Measurements from ENCODE around the gene MRPL41. TPM values are rescaled to one million over a fixed set of nuclear protein-coding genes. Genes with fewer than 3 reads are reported as not detected.
"Not testable (repeated sequence)": the region's sequence is repeated elsewhere in the genome, so short reads cannot be mapped to it uniquely, and the experiment has no call there.

Gene MRPL41
- total and polyA plus RNA-seq, 2 experiments from 2014 or later, result 32.8 to 146 TPM

DNA sequence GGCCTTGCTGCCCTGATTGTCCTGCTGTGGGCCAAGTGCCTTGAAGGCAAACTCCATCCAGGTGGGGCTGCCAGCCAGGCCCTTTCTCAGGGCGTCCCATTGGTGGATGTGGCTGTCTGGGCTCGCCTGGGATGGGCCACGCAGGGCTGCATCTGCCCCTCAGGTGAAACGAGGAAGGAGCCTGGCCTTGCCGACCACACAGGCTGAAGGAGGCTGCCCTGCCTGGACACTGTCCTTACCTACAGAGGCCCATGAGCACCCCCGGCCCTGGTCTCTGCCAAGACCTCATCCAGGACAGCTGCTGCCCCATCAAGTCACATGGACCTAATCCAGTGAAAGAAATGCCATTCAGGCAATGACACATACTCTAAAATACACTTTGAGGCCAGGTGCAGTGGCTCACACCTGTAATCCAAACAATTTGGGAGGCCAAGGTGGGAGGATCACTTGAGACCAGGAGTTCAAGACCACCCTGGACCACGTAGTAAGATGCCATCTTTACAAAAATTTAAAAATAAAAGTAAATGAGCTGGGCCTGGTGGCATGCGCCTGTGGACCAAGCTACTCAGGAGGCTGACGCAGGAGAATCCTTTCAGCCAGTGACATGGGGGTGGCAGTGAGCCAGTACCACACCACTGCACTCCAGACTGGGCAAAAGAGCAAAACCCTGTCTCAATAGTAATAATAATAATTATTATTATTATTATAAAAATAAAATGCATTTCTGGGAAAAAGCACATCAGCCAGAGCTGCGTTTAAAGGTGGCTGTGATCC, 35.3 kb upstream of the MRPL41 start:
- H3K36me3 ChIP-seq (ENCODE audit: insufficient read depth), result no peaks in the 10 kb centered on the region
- TF ChIP-seq STAT1 (IDR thresholded peaks at IDR 0.05; ENCODE audit: unreplicated experiment), result no peak
- TF ChIP-seq POLR2AphosphoS5 (IDR thresholded peaks at IDR 0.05; ENCODE audit: low read depth), result no peak
- TF ChIP-seq, protein P1, sequence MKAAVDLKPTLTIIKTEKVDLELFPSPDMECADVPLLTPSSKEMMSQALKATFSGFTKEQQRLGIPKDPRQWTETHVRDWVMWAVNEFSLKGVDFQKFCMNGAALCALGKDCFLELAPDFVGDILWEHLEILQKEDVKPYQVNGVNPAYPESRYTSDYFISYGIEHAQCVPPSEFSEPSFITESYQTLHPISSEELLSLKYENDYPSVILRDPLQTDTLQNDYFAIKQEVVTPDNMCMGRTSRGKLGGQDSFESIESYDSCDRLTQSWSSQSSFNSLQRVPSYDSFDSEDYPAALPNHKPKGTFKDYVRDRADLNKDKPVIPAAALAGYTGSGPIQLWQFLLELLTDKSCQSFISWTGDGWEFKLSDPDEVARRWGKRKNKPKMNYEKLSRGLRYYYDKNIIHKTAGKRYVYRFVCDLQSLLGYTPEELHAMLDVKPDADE (IDR thresholded peaks at IDR 0.05), result no peak
- TF ChIP-seq EZH2 (IDR thresholded peaks at IDR 0.05; ENCODE audit: low read depth, unreplicated experiment), result no peak
- no peak for TF ChIP-seq NANOG (IDR thresholded peaks at IDR 0.05; ENCODE audit: borderline replicate concordance)
- TF ChIP-seq, protein P2, sequence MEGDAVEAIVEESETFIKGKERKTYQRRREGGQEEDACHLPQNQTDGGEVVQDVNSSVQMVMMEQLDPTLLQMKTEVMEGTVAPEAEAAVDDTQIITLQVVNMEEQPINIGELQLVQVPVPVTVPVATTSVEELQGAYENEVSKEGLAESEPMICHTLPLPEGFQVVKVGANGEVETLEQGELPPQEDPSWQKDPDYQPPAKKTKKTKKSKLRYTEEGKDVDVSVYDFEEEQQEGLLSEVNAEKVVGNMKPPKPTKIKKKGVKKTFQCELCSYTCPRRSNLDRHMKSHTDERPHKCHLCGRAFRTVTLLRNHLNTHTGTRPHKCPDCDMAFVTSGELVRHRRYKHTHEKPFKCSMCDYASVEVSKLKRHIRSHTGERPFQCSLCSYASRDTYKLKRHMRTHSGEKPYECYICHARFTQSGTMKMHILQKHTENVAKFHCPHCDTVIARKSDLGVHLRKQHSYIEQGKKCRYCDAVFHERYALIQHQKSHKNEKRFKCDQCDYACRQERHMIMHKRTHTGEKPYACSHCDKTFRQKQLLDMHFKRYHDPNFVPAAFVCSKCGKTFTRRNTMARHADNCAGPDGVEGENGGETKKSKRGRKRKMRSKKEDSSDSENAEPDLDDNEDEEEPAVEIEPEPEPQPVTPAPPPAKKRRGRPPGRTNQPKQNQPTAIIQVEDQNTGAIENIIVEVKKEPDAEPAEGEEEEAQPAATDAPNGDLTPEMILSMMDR (conservative IDR thresholded peaks at IDR 0.05; ENCODE audit: low read depth in 2 of 2), result no peak
- no peak for TF ChIP-seq ZNF331 (CRISPR knock-in tag; IDR thresholded peaks at IDR 0.05; ENCODE audit: low read depth)
- TF ChIP-seq ZNF114 (CRISPR knock-in tag; IDR thresholded peaks at IDR 0.05), result no peak
- H3F3A ChIP-seq (replicated peaks; ENCODE audit: low read depth), result no peaks in the 10 kb centered on the region
- no peak overlapping the region for H3K4me3 Mint-ChIP-seq
- H3K9me2 ChIP-seq (ENCODE audit: insufficient read depth), result no peaks in the 10 kb centered on the region
- peak; percentile 78; the same call in 2 of the 3 replicates for ATAC-seq
- peak; percentile 46 for DNase-seq (ENCODE audit: low spot score)
- no peaks in the 10 kb centered on the region for H4K20me1 ChIP-seq (replicated peaks; ENCODE audit: insufficient read depth)
- H3K36me3 Mint-ChIP-seq (ENCODE audit: low read depth), result peaks cover 15% of the 10 kb centered on the region; the same call in 2 of the 3 replicates
- H3K9me3 Mint-ChIP-seq, result peaks cover 13% of the 10 kb centered on the region
- no peak overlapping the region for H3K27ac Mint-ChIP-seq
- no peaks in the 10 kb centered on the region for H3K4me1 ChIP-seq (ENCODE audit: insufficient read depth)
- peaks cover 2% of the 10 kb centered on the region; the same call in 1 of the 3 replicates for H3K4me1 Mint-ChIP-seq
- H3K27me3 Mint-ChIP-seq (ENCODE audit: insufficient read depth, low read depth, poor library complexity), result peaks cover 11% of the 10 kb centered on the region
- H3K4me2 ChIP-seq, result no peak overlapping the region
- H3K4me3 ChIP-seq, result no peak overlapping the region
- no peak overlapping the region for H2AFZ ChIP-seq
- no peaks in the 10 kb centered on the region for H3K27me3 ChIP-seq (ENCODE audit: insufficient read depth)
- no peaks in the 10 kb centered on the region for H3K79me2 ChIP-seq (replicated peaks; ENCODE audit: insufficient read depth)
- no peak overlapping the region for H3K27ac ChIP-seq (ENCODE audit: low read depth)

DNA sequence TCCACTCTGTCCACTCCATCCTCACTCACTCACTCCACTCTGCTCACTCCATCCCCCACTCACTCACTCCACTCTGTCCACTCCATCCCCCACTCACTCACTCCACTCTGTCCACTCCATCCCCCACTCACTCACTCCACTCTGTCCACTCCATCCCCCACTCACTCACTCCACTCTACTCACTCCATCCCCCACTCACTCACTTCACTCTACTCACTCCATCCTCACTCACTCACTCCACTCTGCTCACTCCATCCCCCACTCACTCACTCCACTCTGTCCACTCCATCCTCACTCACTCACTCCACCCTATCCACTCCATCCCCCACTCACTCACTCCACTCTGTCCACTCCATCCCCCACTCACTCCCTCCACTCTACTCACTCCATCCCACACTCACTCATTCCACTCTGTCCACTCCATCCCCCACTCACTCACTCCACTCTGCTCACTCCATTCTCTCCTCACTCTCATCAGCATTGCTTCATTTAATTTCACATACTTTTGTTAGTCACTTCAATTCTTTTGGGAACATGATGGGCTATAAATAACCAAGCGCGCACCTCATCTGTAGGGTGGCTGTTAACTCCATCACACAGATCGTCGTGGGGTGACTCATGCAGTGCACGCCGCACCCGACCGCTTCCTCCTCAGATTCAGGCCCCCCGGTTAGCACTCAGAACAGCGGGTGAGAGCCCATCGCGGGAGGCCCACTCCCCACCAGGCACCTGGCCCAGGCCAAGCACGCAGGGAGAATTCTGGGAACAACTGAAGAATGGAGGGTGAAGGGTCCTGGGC, 32.8 kb upstream of the MRPL41 start:
- not testable (repeated sequence) for H3K4me2 ChIP-seq; H3K4me3 Mint-ChIP-seq; H3F3A ChIP-seq (replicated peaks; ENCODE audit: low read depth)

More for the DNA sequence above, 32.8 kb upstream of the MRPL41 start:
- not testable (repeated sequence) for H3K4me1 ChIP-seq (ENCODE audit: insufficient read depth); H3K27ac ChIP-seq (ENCODE audit: low read depth); H3K27ac Mint-ChIP-seq; H3K27me3 ChIP-seq (ENCODE audit: insufficient read depth); H3K9me3 Mint-ChIP-seq; DNase-seq (ENCODE audit: low spot score); H3K36me3 ChIP-seq (ENCODE audit: insufficient read depth); ATAC-seq; H3K9me2 ChIP-seq (ENCODE audit: insufficient read depth); H2AFZ ChIP-seq; H3K4me1 Mint-ChIP-seq; H3K4me3 ChIP-seq; H3K79me2 ChIP-seq (replicated peaks; ENCODE audit: insufficient read depth); H4K20me1 ChIP-seq (replicated peaks; ENCODE audit: insufficient read depth); H3K36me3 Mint-ChIP-seq (ENCODE audit: low read depth)
- H3K27me3 Mint-ChIP-seq (ENCODE audit: insufficient read depth, low read depth, poor library complexity), result peaks cover 11% of the 10 kb centered on the region
